Stimulated activated naive B cell treated with anti-CD40 and anti-IgM and Interleukin-4, amounts not matched to agents 10 μg/mL and 1 μg/mL and 100 μg/mL, for 72 hours (primary cell): Measurements from ENCODE around the gene MYBBP1A.
A peak's percentile ranks its signal among the peaks of the same experiment; 100 is the strongest.

Experiments used
- ATAC-seq, 2 donors: fragments of 150-1000 bp; cut with Tn5 transposase; replicated peaks; 2 replicates each; pipeline ENCODE4 v1.10.0; 2021; ENCODE audit warnings: moderate library complexity in 1 of 2
- DNase-seq: peaks from one replicate; pipeline ENCODE4 v3.0.0; 2021
- H3K27ac Mint-ChIP-seq: one replicate; pipeline ENCODE4 v1.8.0; 2022; ENCODE audit warnings: mild to moderate bottlenecking, mixed read lengths
- H3K27me3 Mint-ChIP-seq, 2 donors: one replicate each; pipeline ENCODE4 v1.8.0; 2022; ENCODE audit warnings: mixed read lengths in 2 of 2
- H3K36me3 Mint-ChIP-seq, 2 donors: one replicate each; pipeline ENCODE4 v1.8.0; 2022; ENCODE audit warnings: mixed read lengths in 2 of 2, mild to moderate bottlenecking in 1 of 2
- H3K4me1 Mint-ChIP-seq, 2 donors: one replicate each; pipeline ENCODE4 v1.8.0; 2022; ENCODE audit warnings: mixed read lengths in 2 of 2, mild to moderate bottlenecking in 1 of 2
- H3K4me3 Mint-ChIP-seq, 2 donors: one replicate each; pipeline ENCODE4 v1.8.0; 2022; ENCODE audit warnings: mild to moderate bottlenecking in 2 of 2, mixed read lengths in 2 of 2, moderate library complexity in 1 of 2
- H3K9me3 Mint-ChIP-seq, 2 donors: one replicate each; pipeline ENCODE4 v1.8.0; 2022; ENCODE audit warnings: mixed read lengths in 2 of 2, mild to moderate bottlenecking in 1 of 2

Gene MYBBP1A

DNA sequence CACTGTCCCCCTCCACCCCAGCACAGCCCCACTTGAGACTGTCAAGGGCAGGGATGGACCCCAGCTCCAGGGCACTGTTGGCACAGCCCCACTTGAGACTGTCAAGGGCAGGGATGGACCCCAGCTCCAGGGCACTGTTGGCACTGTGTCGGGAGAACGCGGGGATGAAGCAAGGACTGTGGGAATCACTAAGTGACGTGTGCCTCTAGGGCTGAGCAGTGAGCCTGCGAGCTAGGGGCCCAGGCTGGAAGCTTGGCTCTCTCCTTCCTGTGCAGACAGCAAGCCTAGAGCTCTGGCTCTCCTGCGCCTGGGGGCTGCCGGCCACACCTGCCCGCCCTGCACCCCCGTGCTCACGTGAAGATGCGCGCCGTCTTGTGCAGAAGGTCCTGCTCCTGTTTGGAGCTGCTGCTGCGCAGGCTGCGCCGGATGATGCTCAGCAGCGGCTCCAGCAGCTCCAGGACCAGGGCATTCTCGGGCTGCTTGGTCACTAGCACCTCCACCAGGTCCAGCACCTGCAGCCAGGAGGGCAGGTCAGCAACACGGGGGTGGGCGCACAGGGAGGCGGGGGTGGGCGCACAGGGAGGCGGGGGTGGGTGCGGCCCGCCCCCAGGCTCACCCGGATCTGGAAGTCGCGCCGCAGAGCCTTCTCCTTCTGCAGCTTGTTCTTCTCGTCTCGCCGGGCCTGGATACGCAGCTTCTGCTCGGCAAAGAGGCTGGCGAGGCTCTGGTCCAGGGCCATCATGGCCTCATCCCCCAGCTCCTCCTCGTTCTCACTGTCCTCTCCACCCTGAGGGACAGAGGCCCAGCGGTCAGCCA is 10.8 kb downstream of the MYBBP1A start:
- H3K4me3 Mint-ChIP-seq: no peak overlapping the region
- peaks cover 38 to 54% of the 10 kb centered on the region in 2 donors for H3K36me3 Mint-ChIP-seq
- ATAC-seq (no peak), DNase-seq (no peak)
- H3K9me3 Mint-ChIP-seq: no peaks in the 10 kb centered on the region
- H3K27me3 Mint-ChIP-seq: no peaks in the 10 kb centered on the region
- no peak overlapping the region for H3K27ac Mint-ChIP-seq
- H3K4me1 Mint-ChIP-seq: peaks cover 0 to 8% of the 10 kb centered on the region in 2 donors

DNA sequence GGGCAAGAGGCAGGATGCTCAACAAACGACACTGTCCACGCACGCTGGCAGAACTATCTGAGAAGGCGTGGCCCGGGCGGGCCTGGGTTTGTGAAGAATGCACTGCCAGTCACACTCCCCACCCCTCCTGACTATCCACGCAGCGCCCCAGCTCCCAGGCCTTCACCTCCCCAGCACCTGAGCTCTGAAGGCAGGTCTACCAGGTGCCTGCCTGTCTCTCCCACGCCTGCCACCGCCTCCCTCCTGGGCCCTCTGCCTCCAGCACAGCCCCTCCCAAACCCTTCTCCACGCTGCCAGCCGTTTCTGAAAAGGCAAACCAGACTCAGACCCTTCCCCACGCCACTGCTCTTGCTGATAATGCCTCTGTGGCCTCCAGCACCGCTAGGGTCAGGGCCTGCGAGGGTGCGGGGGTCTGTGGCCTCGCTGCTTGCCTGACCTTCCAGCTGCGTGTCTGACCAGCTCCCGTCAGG is 11.6 kb downstream of the MYBBP1A start:
- no peak overlapping the region for H3K27ac Mint-ChIP-seq
- no peak for ATAC-seq
- no peaks in the 10 kb centered on the region for H3K9me3 Mint-ChIP-seq
- no peaks in the 10 kb centered on the region for H3K27me3 Mint-ChIP-seq
- DNase-seq: no peak
- peaks cover 0 to 8% of the 10 kb centered on the region in 2 donors for H3K4me1 Mint-ChIP-seq
- no peak overlapping the region for H3K4me3 Mint-ChIP-seq
- peaks cover 35 to 51% of the 10 kb centered on the region in 2 donors for H3K36me3 Mint-ChIP-seq

DNA sequence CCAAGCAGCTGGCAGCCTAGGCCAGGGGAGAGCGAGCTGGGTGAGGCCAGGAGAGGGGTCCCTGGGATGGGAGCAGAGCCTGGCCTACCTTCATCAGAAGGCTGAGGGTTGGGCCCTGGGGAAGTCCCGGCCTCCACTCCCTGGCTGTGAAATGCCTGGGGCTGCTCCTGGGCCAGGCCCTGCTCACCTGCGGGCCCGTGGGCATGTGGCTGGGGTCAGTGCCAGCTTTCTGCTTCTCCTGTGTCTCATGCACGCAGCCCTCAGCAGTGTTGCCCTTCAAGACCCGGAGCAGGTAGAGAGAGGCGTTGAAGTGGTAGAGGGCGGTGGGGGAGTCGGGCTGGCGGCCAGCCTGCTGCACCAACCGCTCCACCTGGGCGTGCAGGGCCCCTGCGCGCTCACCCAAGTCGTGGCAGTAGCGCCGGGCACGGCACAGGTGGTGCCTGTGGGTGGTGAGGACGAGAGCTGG is 12.4 kb downstream of the MYBBP1A start:
- peaks cover 34 to 49% of the 10 kb centered on the region in 2 donors for H3K36me3 Mint-ChIP-seq
- H3K4me3 Mint-ChIP-seq: no peak overlapping the region
- DNase-seq: no peak
- no peaks in the 10 kb centered on the region for H3K27me3 Mint-ChIP-seq
- no peak overlapping the region for H3K27ac Mint-ChIP-seq
- no peak for ATAC-seq
- no peaks in the 10 kb centered on the region for H3K9me3 Mint-ChIP-seq
- H3K4me1 Mint-ChIP-seq: peaks cover 0 to 8% of the 10 kb centered on the region in 2 donors

DNA sequence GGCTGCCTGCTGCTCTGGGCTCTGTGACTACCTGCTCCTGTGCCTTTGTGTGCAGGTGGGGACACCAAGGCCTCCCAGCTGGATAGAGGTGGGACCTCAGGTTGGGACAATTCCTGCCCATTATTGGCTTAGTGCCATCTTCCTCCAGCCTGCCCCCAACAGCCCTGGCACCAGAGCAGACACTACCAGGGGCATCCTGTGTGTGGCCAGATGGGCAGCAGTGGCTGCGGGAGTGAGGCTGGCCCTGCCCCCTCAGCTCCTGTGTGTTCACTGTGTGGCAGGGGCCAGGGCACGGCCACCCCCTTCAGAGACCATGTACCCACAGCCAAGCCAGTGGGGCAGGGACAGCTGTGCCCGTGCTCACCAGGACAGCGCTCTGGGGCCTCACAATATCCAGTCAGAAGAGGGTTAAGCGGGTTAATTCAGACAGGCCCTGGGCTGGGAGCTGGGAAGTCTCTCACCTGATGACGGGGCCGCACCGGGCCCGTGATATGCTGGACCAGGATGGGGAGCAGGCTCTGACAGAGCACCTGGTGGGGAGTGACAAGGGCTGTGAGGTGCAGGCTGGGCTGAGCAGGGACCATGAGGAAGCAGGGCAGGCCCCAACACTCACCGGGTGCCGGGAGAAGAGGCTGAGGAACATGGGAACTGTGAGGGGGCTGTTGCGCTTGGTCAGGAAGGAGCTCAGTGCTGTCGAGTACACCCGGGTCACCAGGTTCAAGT is 13.0 kb downstream of the MYBBP1A start:
- DNase-seq (no peak), ATAC-seq (no peak)
- Mint-ChIP-seq H3K27ac (no peak overlapping the region), H3K36me3 (peaks cover 38 to 49% of the 10 kb centered on the region in 2 donors), H3K9me3 (no peaks in the 10 kb centered on the region), H3K4me1 (peaks cover 0 to 8% of the 10 kb centered on the region in 2 donors), H3K27me3 (no peaks in the 10 kb centered on the region), H3K4me3 (no peak overlapping the region)

DNA sequence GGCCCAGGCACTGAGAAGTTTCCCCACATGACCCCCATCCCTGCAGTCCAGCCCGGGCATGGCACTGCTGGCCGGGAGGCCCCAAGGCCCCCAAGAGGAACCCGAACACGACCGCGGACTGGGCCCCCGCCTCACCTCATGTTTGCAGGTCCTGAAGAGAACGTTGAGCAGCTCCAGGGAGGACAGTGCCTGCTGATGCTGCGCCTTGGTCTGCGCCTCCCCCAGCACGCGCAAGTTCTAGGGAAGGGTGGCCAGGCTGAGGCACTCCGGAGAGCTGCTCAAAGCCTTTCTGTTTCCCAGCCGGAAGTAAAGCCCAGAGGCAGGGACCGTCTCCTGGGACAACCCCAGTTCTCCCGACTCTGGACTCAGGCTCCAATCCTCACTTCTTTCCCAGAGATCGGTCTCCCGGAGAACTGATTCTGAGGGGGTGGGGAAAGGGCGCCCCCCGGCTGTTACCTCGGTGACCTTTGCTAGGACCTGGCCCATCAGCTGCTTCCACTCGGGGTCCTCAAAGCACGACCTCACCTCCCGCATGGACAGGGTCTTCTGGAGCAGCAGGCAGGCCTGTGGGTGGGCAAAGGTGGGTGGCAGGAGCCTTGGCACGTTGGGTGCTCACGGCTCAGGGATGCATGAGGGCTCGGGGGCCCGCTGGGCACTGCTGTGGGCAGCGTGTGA is 13.7 kb downstream of the MYBBP1A start:
- no peak for DNase-seq
- peaks cover 36 to 48% of the 10 kb centered on the region in 2 donors for H3K36me3 Mint-ChIP-seq
- H3K27ac Mint-ChIP-seq: peak overlapping the region; percentile 87

DNA sequence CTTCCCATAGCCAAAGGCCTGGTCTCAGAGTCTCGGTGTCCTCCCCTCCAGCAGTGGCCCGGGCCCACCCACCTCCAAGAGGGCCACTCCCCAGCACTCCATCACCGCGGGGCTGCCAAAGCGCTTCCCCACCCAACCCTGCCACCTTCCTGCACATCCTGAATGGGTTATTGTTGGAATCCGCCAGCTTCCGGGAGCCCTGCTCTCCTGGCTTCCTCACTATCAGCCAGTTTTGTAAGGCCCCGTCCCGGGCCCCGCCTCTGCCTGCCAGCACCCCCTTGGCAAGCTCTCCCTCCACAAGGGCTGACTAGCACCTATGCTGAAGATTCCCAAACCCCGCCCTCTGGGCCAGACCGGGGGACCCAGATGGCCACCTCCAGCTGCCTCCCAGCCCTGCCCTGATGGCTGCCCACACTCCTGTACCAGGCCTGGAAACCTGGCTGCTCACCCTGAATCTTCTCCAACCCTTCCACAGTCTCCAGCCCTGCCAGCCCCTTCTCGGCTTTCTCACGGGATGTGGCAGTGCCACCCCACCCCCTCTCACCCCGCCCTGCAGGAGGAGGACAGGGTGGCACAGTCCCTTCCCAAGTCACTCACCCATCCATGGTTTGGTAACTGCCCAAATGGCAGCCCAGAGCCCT is 14.4 kb downstream of the MYBBP1A start:
- peak overlapping the region; percentile 87 for H3K27ac Mint-ChIP-seq

More for the DNA sequence above, 13.7 kb downstream of the MYBBP1A start:
- ATAC-seq: no peak
- Mint-ChIP-seq H3K27me3 (no peaks in the 10 kb centered on the region), H3K4me1 (peaks cover 0 to 8% of the 10 kb centered on the region in 2 donors), H3K9me3 (no peaks in the 10 kb centered on the region), H3K4me3 (no peak overlapping the region)

DNA sequence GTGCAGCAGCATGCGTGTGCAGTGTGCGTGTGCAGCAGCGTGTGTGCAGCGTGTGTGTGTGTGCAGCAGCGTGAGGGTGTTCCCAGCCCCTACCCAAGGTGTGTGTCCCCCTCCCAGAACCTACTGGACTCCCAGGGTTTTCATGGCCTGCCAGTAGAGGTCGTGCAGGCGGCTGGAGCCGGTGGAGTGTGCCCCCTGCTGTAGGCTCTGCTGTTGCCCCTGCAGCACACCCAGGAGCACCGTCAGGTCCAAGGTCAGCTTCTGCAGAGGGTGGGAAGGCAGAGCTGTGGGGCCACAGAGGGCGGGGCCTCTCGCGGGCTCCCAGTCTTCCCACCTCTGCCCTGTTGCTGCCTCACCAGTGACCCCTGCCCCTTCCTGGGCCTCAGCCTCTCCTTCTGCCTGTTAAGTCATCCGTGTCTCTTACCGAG is 14.9 kb downstream of the MYBBP1A start:
- no peaks in the 10 kb centered on the region for H3K9me3 Mint-ChIP-seq
- ATAC-seq (no peak), DNase-seq (no peak)
- H3K27ac Mint-ChIP-seq: no peak overlapping the region
- no peaks in the 10 kb centered on the region for H3K27me3 Mint-ChIP-seq
- H3K4me3 Mint-ChIP-seq: no peak overlapping the region
- H3K36me3 Mint-ChIP-seq: peaks cover 39 to 53% of the 10 kb centered on the region in 2 donors
- H3K4me1 Mint-ChIP-seq: peaks cover 0 to 9% of the 10 kb centered on the region in 2 donors

More for the DNA sequence above, 14.4 kb downstream of the MYBBP1A start:
- no peaks in the 10 kb centered on the region for H3K27me3 Mint-ChIP-seq
- H3K9me3 Mint-ChIP-seq: no peaks in the 10 kb centered on the region
- no peak for ATAC-seq
- DNase-seq: no peak
- H3K4me1 Mint-ChIP-seq: peaks cover 0 to 9% of the 10 kb centered on the region in 2 donors
- H3K4me3 Mint-ChIP-seq: no peak overlapping the region
- peaks cover 36 to 50% of the 10 kb centered on the region in 2 donors for H3K36me3 Mint-ChIP-seq

DNA sequence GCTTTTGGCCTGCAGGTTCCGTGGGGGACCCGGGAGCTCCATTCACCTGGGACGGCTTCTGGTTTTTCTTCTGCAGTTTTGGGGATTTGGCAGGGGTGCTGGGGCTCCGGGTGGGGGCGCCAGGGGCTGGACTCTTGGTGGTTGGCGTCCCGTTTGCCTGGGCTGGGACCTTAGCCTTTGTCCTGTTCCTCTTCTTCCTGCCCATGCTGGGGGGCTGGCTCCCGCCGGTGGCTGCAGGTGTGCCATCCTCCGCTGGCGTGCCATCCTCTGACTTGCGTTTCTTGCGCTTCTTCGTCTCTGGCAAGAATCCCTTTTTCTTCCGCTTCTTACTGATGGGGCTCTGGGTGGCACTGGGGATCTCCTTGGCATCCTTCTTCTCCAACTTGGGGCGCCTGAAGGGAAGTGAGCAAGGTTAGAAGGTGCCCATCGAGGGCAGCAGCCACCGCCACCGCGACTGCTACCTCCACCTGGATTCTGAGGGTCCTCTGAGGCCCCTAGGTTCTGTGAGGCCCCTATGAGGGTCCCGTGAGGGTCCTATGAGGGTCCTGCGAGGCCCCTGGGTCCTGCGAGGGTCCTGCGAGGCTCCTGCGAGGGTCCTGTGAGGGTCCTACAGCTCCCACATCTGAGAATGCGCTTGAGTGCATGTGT is 15.5 kb downstream of the MYBBP1A start:
- Mint-ChIP-seq H3K27ac (no peak overlapping the region), H3K4me3 (no peak overlapping the region), H3K9me3 (no peaks in the 10 kb centered on the region), H3K4me1 (peaks cover 0 to 9% of the 10 kb centered on the region in 2 donors), H3K36me3 (peaks cover 39 to 49% of the 10 kb centered on the region in 2 donors), H3K27me3 (no peaks in the 10 kb centered on the region)
- ATAC-seq (no peak), DNase-seq (no peak)

DNA sequence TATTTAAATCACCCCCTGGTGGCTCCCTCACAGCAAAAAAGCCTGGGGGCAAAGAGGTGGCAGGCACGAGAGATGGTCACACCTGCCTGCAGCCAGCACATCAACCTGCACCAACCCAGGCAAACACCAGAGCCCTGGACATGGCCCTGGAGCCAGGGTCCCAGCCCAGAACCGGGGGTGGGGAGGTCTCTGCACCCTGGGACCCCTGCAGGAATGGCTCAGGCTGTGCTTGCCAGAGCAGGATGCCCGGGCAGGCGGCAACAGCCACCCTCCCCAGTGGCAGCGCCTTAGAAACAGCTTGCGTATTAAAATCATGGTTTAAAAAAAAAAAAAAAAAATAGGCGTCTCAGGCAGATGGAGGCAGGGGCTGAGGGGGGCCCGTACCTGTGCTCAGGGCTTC is 16.2 kb downstream of the MYBBP1A start:
- no peak overlapping the region for H3K27ac Mint-ChIP-seq
- DNase-seq (no peak), ATAC-seq (no peak)
- H3K36me3 Mint-ChIP-seq: peaks cover 39 to 48% of the 10 kb centered on the region in 2 donors
- H3K9me3 Mint-ChIP-seq: no peaks in the 10 kb centered on the region
- no peak overlapping the region for H3K4me3 Mint-ChIP-seq
- H3K27me3 Mint-ChIP-seq: peaks cover 6% of the 10 kb centered on the region in 2 donors
- peaks cover 0 to 9% of the 10 kb centered on the region in 2 donors for H3K4me1 Mint-ChIP-seq

DNA sequence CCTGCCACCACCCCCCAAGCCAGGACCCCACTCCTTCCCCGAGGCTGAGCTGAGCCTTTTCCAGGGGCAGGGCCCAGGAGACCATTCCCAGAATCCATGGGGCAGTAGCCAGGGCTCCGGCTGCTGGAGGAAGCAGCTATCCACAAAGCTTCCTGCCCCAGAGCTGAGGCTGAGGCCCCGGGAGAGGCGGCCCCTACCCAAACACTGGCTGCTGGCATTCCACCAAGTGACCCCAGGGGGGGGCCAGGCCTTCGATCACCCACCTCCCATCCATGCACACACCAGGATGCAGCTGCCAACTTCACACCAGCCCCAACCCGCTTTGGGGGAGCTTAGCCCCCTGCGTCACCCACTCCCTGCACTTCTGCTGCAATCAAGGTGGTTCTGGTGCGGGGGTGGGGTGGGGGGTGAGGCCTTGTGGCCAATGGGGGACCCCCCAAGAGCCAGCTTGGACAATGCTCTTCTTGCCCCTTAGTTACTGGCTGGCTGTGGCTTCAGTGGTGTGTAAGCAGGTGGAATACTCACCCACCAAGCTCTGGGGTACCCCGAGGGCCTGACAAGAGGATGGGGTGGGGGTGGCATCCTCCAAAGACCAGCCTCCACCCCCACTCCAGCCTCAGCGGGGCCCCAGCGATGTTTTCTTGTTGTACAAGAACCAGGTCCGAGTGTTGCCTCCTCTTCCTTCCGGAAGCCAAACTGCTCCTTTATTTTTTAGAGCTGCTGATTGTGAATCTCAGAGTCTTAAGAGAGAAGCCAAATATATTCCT is 16.8 kb downstream of the MYBBP1A start:
- H3K27ac Mint-ChIP-seq: no peak overlapping the region
- H3K4me1 Mint-ChIP-seq: peaks cover 0 to 9% of the 10 kb centered on the region in 2 donors
- peaks cover 35 to 44% of the 10 kb centered on the region in 2 donors for H3K36me3 Mint-ChIP-seq
- H3K27me3 Mint-ChIP-seq: peaks cover 6 to 9% of the 10 kb centered on the region in 2 donors
- no peak for DNase-seq
- no peak for ATAC-seq
- H3K4me3 Mint-ChIP-seq: no peak overlapping the region
- no peaks in the 10 kb centered on the region for H3K9me3 Mint-ChIP-seq

DNA sequence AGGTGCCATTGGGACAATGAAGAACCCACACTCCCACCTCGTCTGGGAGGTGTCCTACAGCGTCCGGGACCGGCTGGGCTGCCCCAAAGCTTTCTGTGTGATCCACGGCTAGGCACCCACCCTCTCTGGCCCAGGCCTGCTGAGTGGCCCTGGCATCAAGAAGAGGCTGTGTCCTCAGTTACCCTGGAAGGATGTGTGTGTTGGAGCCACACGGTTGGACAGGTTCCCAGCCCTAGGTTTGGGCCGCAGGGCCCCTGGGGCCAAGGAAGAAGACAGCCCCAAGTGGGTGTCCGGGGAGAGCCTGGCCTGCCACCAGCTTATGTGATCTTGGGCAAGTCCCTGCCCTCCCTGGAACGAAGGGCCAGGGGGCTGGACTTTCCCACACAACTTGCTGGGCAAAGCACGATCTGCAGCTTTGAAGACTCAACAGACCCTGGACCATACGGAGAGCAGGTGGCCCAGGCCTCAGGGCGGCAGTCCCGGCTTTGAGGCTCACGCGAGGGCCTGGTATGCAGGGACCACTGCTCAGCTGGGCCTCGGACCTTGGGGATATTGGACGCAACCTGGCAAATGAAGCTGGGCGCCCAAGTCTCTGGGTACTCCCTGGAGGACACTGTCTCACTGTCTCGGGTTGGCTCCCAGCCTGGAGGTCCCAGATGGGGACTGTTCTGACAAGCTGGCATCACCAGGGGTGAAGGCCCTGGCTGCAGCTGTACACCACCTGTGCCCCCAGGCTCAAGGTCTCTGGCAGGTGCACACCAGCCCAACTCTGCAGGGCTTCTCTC is 17.5 kb downstream of the MYBBP1A start:
- Mint-ChIP-seq H3K4me3 (no peak overlapping the region), H3K9me3 (no peaks in the 10 kb centered on the region), H3K27ac (no peak overlapping the region), H3K36me3 (peaks cover 35 to 39% of the 10 kb centered on the region in 2 donors), H3K27me3 (peaks cover 6 to 15% of the 10 kb centered on the region in 2 donors), H3K4me1 (peaks cover 0 to 9% of the 10 kb centered on the region in 2 donors)
- DNase-seq (no peak), ATAC-seq (no peak)

DNA sequence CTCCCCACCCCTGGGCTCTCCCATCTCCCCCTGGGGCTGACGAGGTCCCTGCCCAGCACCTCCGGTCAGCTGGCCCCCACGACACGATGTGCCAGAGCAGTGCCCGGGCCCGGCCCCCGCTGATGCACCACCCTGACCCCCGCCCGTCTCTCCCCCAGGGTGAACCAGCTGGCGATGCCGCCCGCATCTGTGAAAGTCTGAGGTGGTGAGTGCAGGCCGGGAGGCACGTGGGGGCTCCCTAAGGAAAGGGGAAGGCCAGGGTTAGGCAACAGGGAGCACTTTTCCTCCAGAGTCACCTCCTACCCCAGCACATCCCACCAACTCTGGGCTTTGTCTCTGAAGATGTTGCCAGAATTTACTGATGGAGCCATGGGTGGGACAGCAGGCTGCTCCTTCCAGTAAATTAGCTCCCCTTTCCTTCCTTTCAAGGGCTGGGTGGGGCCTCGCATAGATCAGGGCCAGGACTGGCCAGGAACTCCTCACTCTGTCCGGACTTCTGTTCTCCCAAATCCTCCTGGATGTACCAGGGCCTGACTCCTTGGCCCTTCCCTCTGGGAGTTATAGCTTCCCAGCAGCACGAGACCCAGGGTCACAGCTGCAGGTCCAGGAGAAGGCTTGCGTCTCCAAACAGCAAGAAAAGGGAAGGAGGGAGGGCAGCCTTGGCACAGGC is 18.3 kb downstream of the MYBBP1A start:
- Mint-ChIP-seq H3K9me3 (no peaks in the 10 kb centered on the region), H3K27ac (peak overlapping the region; percentile 14), H3K27me3 (peaks cover 10 to 21% of the 10 kb centered on the region in 2 donors), H3K4me1 (peaks cover 0 to 9% of the 10 kb centered on the region in 2 donors), H3K4me3 (no peak overlapping the region), H3K36me3 (peaks cover 28 to 31% of the 10 kb centered on the region in 2 donors)
- ATAC-seq (no peak), DNase-seq (no peak)
